Measurements from ENCODE around the gene SLC25A38. TPM values are rescaled to one million over a fixed set of nuclear protein-coding genes. Genes with fewer than 3 reads are reported as not detected.
A peak's percentile ranks its signal among the peaks of the same experiment; 100 is the strongest.

SLC25A38 gene
- total RNA-seq, 1 donor from 2014 or later = 14.4 TPM

GRCh38 chr3:39419742-39420315, 36.7 kb downstream of the SLC25A38 start:
- intact Hi-C loops (cut with DNase I) = no loop called here
- no peak for ATAC-seq (ENCODE audit: poor library complexity)
- no peak for DNase-seq

- intact Hi-C loops (cut with DNase I) = no loop called here
- ATAC-seq (ENCODE audit: poor library complexity) (no peak), DNase-seq (no peak)
Measured at GRCh38 chr3:39420543-39420942, 37.4 kb downstream of the SLC25A38 start.

- DNase-seq (no peak), ATAC-seq (ENCODE audit: poor library complexity) (no peak)
- intact Hi-C loops (cut with DNase I) = no loop called here
Measured at GRCh38 chr3:39423436-39423970, 40.3 kb downstream of the SLC25A38 start.

GRCh38 chr3:39426312-39426711, 43.1 kb downstream of the SLC25A38 start:
- ATAC-seq (ENCODE audit: poor library complexity) (no peak), DNase-seq (no peak)
- intact Hi-C loops (cut with DNase I) = no loop called here

- ATAC-seq (ENCODE audit: poor library complexity) (no peak), DNase-seq (no peak)
- intact Hi-C loops (cut with DNase I) = no loop called here
Measured at GRCh38 chr3:39427506-39427905, 44.3 kb downstream of the SLC25A38 start.

- ATAC-seq (ENCODE audit: poor library complexity) = peak; percentile 48
- intact Hi-C loops (cut with DNase I) = no loop called here
- DNase-seq = peak; percentile 67
Measured at GRCh38 chr3:39428745-39429201, 45.6 kb downstream of the SLC25A38 start.

GRCh38 chr3:39429466-39429865, 46.3 kb downstream of the SLC25A38 start:
- DNase-seq (no peak), ATAC-seq (ENCODE audit: poor library complexity) (no peak)
- intact Hi-C loops (cut with DNase I) = no loop called here

GRCh38 chr3:39432342-39432741, 49.2 kb downstream of the SLC25A38 start:
- intact Hi-C loops (cut with DNase I) = no loop called here
- no peak for DNase-seq
- ATAC-seq (ENCODE audit: poor library complexity) = no peak

GRCh38 chr3:39433642-39434041, 50.5 kb downstream of the SLC25A38 start:
- DNase-seq = no peak
- intact Hi-C loops (cut with DNase I) = no loop called here
- no peak for ATAC-seq (ENCODE audit: poor library complexity)

- intact Hi-C loops (cut with DNase I) = no loop called here
Measured at GRCh38 chr3:39434574-39434973, 51.4 kb downstream of the SLC25A38 start.

GRCh38 chr3:39435006-39435748, 52.0 kb downstream of the SLC25A38 start:
- no peak for DNase-seq
- intact Hi-C loops (cut with DNase I) = no loop called here
- ATAC-seq (ENCODE audit: poor library complexity) = no peak

More at GRCh38 chr3:39434574-39434973, 51.4 kb downstream of the SLC25A38 start:
- DNase-seq (no peak), ATAC-seq (ENCODE audit: poor library complexity) (no peak)

GRCh38 chr3:39438880-39439279, 55.7 kb downstream of the SLC25A38 start:
- DNase-seq (no peak), ATAC-seq (ENCODE audit: poor library complexity) (no peak)
- intact Hi-C loops (cut with DNase I) = no loop called here

GRCh38 chr3:39440316-39440715, 57.1 kb downstream of the SLC25A38 start:
- ATAC-seq (ENCODE audit: poor library complexity) (no peak), DNase-seq (no peak)
- intact Hi-C loops (cut with DNase I) = no loop called here

GRCh38 chr3:39443530-39443929, 60.4 kb downstream of the SLC25A38 start:
- DNase-seq = no peak
- intact Hi-C loops (cut with DNase I) = no loop called here
- ATAC-seq (ENCODE audit: poor library complexity) = no peak

GRCh38 chr3:39445927-39446326, 62.8 kb downstream of the SLC25A38 start:
- ATAC-seq (ENCODE audit: poor library complexity) = no peak

GRCh38 chr3:39446444-39446843, 63.3 kb downstream of the SLC25A38 start:
- no peak for DNase-seq
- no peak for ATAC-seq (ENCODE audit: poor library complexity)
- intact Hi-C loops (cut with DNase I) = no loop called here

More at GRCh38 chr3:39445927-39446326, 62.8 kb downstream of the SLC25A38 start:
- intact Hi-C loops (cut with DNase I) = no loop called here
- DNase-seq = no peak
